ENCODE results near the gene GLTPD2. TPM values are rescaled to one million over a fixed set of nuclear protein-coding genes. Genes with fewer than 3 reads are reported as not detected.

The GLTPD2 gene
- total RNA-seq = not detected in 2 replicates

GRCh38 chr17:4788807-4789700 lies at the start of gene GLTPD2:
GLTPD2 (plus strand) TSS chr17:4788964; CDS start chr17:4789012, 48 bp downstream.

GRCh38 chr17:4739122-4740024 lies 49.4 kb upstream of the GLTPD2 start, which contains the start of the genes CXCL16 and ZMYND15:
CXCL16 (minus strand) TSS chr17:4739928; CDS start chr17:4739339, 589 bp downstream.
ZMYND15 (plus strand) TSS chr17:4739833; CDS start chr17:4740549, 716 bp downstream.

GRCh38 chr17:4771519-4772234 lies 17.1 kb upstream of the GLTPD2 start, which contains the start of gene TM4SF5:
TM4SF5 (plus strand) TSS chr17:4771886; CDS start chr17:4771923, 37 bp downstream.

GRCh38 chr17:4786106-4786511 lies 2.7 kb upstream of the GLTPD2 start, which contains the start of gene VMO1:
VMO1 (minus strand) TSS chr17:4786364; CDS start chr17:4786352, 12 bp downstream.

GRCh38 chr17:4802228-4802627 lies 13.5 kb downstream of the GLTPD2 start, which contains the start of gene C17orf114:
C17orf114 (minus strand) TSS chr17:4802328.

GRCh38 chr17:4806777-4807604 lies 18.2 kb downstream of the GLTPD2 start, which contains the start of gene PLD2:
PLD2 (plus strand) TSS chr17:4807152; CDS start chr17:4807773, 621 bp downstream.

GRCh38 chr17:4833178-4833940 lies 44.6 kb downstream of the GLTPD2 start, which contains the start of gene MINK1:
MINK1 (plus strand) TSS chr17:4833340; CDS start chr17:4833584, 244 bp downstream.

Other genes with a start within 250 kb of the GLTPD2 start
- gene MYBBP1A, start 233.6 kb upstream of the GLTPD2 start, total RNA-seq = 83.9 and 100 TPM in 2 replicates
- 10.9 and 29.8 TPM in 2 replicates for gene GGT6, start 228.4 kb upstream of the GLTPD2 start, total RNA-seq
- not detected in 2 replicates for gene SMTNL2, start 204.4 kb upstream of the GLTPD2 start, total RNA-seq
- gene ALOX15, start 147.3 kb upstream of the GLTPD2 start, total RNA-seq = not detected in 2 replicates
- 33.1 and 34.1 TPM in 2 replicates for gene PELP1, start 84.8 kb upstream of the GLTPD2 start, total RNA-seq
- gene ARRB2, start 78.3 kb upstream of the GLTPD2 start, total RNA-seq = 10.1 and 15.7 TPM in 2 replicates
- gene MED11, start 57.5 kb upstream of the GLTPD2 start, total RNA-seq = 25.0 and 28.1 TPM in 2 replicates
- 0.28 TPM in 1 of 2 replicates, not detected in the other for gene ZMYND15, start 49.1 kb upstream of the GLTPD2 start, total RNA-seq
- 16.3 and 16.7 TPM in 2 replicates for gene CXCL16, start 49.0 kb upstream of the GLTPD2 start, total RNA-seq
- not detected in 2 replicates for gene TM4SF5, start 17.1 kb upstream of the GLTPD2 start, total RNA-seq
- 4.0 TPM in 1 of 2 replicates, not detected in the other for gene VMO1, start 2.6 kb upstream of the GLTPD2 start, total RNA-seq
- 270 and 310 TPM in 2 replicates for gene PSMB6, start 7.2 kb downstream of the GLTPD2 start, total RNA-seq
- gene PLD2, start 18.2 kb downstream of the GLTPD2 start, total RNA-seq = 12.7 and 24.6 TPM in 2 replicates
- 81.2 and 108 TPM in 2 replicates for gene MINK1, start 44.4 kb downstream of the GLTPD2 start, total RNA-seq
- gene C17orf107, start 110.6 kb downstream of the GLTPD2 start, total RNA-seq = 1.1 and 1.2 TPM in 2 replicates
- gene CHRNE, start 114.1 kb downstream of the GLTPD2 start, total RNA-seq = 0.35 TPM in 1 of 2 replicates, not detected in the other
- not detected in 2 replicates for gene GP1BA, start 143.3 kb downstream of the GLTPD2 start, total RNA-seq
- 71.0 and 71.2 TPM in 2 replicates for gene SLC25A11, start 151.1 kb downstream of the GLTPD2 start, total RNA-seq
- gene RNF167, start 151.3 kb downstream of the GLTPD2 start, total RNA-seq = 60.5 and 75.3 TPM in 2 replicates
- 1,491 and 1,690 TPM in 2 replicates for gene PFN1, start 159.6 kb downstream of the GLTPD2 start, total RNA-seq
- gene ENO3, start 162.2 kb downstream of the GLTPD2 start, total RNA-seq = 0.37 and 0.56 TPM in 2 replicates
- gene SPAG7, start 178.9 kb downstream of the GLTPD2 start, total RNA-seq = 62.1 and 64.7 TPM in 2 replicates
- 11.8 and 18.3 TPM in 2 replicates for gene CAMTA2, start 198.7 kb downstream of the GLTPD2 start, total RNA-seq
- 0.42 TPM in 1 of 2 replicates, not detected in the other for gene INCA1, start 208.6 kb downstream of the GLTPD2 start, total RNA-seq
- 85.1 and 85.2 TPM in 2 replicates for gene KIF1C, start 209.0 kb downstream of the GLTPD2 start, total RNA-seq
- gene SLC52A1, start 246.5 kb downstream of the GLTPD2 start, total RNA-seq = 0.35 and 0.70 TPM in 2 replicates